GM21423 (cell line): ENCODE measurements around the gene SLC37A3.
"Not testable (repeated sequence)": the region's sequence is repeated elsewhere in the genome, so short reads cannot be mapped to it uniquely, and the experiment has no call there.

ENCODE experiments used
- ATAC-seq: cut with Tn5 transposase; IDR thresholded peaks from one replicate; pipeline ENCODE4 v1.9.1; 2021; ENCODE audit warnings: mild to moderate bottlenecking, moderate library complexity; ENCODE audit not compliant: unreplicated experiment

Gene SLC37A3

GRCh38 chr7:140315498-140316164, 82.7 kb downstream of the SLC37A3 start:
- no peak for ATAC-seq

GRCh38 chr7:140314573-140315480, 83.5 kb downstream of the SLC37A3 start:
- ATAC-seq, result no peak

DNA sequence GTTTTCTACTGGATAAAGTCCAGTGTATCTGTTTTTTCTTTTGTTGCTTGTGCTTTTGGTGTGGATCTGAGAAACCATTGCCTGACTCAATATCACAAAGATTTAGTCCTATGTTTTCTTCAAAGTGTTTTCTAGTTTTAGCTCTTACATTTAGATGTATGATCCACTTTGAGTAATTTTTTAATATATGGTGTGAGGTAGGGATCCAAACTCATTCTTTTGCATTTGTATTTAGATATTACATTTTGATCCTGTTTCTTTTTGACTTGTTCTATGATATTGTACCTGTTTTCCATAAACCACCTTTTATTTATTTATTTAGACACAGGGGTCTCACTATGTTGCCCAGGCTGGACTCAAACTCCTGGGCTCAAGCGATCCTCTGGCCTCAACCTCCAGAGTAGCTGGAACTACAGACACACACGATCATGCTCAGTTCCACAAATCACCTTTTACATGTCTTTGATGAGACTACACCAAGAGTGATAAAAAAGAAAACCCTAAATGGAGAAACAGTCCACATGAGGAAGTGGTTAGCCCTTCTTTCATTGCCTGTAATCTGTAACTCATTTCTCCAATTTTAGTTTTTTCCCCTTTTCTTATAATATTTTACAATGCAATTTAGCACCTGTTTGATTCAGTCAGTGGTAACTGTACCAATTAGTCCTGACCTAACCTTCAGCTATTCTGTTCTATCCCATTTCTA, 86.0 kb downstream of the SLC37A3 start:
- ATAC-seq, result no peak

GRCh38 chr7:140311128-140311527, 87.2 kb downstream of the SLC37A3 start:
- not testable (repeated sequence) for ATAC-seq

DNA sequence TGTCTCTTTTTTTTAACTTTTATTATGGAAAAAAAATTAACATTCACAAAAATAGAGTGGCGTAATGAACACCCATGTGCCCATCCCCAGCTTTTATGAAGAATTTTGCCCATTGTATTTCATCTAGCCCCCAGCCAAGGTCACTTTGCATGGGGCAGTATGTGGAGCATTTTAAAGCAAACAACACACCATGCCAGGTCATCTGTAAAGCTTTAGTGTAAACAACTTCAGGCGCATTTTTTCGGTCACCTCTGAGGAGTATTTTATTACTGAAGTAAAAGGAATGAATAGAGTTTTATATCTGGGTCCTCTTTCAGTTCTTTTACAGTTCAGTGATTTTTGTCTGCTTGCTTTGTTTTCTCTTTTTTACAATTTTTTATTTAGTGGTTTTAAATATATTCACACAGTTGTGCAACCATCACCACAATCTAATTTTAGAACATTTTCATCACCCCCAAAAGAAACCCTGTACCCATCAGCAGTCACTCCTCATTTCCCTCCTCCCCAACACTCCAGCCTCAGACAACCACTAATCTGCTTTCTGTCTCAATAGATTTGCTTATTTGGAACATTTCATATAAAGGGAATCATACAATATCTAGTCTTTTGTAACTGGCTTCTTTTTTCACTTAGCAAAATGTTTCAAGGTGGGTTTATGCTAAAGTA, 87.9 kb downstream of the SLC37A3 start:
- no peak for ATAC-seq

- ATAC-seq, result no peak
Observed at GRCh38 chr7:140308060-140308459, 90.3 kb downstream of the SLC37A3 start.

DNA sequence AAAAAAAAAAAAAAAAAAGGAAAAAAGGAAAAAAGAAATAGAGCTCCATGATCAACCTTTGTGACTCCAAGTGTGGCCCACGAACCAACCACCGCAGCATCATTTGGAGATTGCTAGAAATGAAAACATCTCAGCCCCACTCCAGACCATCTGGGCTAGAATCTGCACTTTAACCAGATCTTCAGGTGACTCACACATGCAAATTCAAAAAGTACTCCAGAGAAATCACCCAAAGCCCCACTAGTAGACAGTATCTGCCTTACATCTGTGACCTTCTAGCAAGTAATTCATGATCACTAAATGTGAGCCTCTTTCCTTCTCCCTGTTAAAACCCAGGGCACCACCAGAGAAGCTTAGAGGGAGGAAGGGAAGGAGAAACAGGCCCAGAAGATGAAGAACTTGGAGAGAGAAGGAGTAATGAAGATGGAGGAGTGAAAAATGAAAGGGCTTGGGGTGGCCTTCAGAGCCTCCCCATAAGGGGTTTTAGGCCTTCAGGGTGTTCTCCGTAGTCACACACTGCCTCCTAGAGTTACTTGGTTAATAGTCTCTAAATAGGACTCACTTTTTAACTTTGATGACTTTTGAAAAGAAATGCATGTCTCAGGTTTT, 94.0 kb downstream of the SLC37A3 start:
- peak; percentile 55 for ATAC-seq

DNA sequence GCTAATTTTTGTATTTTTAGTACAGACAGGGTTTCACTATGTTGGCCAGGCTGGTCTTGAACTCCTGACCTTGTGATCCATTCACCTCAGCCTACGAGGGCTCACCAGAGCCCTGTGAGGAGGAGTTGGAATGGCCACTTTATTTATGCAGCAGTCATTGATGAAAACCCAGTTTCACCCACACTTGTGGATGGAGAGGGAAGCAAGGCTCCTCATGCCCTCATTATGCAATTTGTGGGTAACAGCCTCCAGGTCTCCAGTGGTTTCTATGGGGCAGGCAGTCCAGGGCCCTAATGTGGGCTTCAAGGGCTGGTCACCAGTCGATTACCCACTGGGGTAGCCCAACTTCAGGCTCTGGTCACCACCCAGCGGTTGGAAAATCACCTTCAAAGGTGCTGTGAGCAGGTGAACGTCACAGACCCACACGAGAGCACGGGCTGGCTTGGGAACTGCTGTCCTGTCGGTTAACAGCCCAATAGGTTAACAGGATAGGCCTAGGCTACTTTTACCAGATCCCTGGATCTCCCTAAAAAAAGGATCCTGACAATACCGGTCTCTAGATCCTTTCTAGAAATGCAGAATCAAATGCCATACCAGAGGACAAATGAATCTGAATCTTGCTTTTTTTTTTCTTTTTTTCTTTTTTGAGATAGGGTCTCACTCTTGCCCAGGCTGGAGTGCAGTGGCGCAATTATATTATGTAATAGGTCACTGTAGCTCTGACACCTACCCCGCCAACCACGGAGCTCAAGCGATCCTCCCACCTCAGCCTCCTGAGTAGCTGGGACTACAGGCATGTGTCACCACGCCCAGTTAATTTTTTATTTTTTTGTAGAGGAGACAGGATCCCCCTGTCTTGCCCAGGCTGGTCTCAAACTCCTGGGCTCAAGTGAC, 97.8 kb downstream of the SLC37A3 start:
- ATAC-seq, result no peak

- ATAC-seq, result no peak
Observed at GRCh38 chr7:140298213-140298612, 100.1 kb downstream of the SLC37A3 start.

DNA sequence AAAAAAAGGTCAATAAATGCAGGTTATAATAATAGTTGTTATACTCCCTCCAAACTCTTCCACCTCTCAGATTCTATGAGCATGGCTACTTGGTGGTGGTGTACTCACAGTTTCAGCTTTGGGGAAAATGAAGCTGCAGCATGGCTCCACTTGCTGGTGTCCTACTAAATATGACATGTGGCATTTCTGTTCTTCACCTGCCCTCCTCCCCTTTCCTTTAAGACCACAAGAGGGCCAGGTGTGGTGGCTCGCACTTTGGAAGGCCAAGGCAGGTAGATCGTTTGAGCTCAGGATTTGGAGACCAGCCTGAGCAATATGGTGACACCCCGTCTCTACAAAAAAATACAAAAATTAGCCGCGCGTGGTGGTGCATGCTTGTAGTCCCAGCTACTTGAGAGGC, 101.1 kb downstream of the SLC37A3 start:
- ATAC-seq, result no peak

DNA sequence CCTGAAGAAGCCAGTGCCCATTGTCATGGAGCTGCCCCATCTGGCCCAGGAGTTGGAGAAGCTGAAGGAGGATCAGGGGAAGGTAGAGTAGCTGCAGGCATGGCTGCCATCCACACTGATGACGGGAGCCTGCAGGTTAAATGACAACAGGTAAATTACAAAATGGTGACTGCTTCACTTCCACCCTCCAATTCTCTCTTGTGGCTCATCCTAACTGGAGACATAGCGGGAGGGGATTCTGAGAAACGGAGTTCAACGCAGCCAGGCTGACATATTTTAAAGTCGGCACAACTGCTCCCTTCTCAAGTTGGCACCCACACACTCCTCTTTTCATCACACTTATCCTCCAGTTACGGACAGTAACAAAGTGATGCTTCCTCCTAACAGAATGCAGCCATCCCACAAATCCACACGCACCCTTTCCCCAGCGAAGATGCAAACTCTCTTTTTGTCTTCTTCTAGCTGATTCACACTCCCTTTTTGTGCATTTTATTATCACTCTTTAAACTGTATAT, 103.0 kb downstream of the SLC37A3 start:
- no peak for ATAC-seq

GRCh38 chr7:140294454-140294853, 103.9 kb downstream of the SLC37A3 start:
- ATAC-seq, result no peak

- no peak for ATAC-seq
Observed at GRCh38 chr7:140292438-140292837, 105.9 kb downstream of the SLC37A3 start.

DNA sequence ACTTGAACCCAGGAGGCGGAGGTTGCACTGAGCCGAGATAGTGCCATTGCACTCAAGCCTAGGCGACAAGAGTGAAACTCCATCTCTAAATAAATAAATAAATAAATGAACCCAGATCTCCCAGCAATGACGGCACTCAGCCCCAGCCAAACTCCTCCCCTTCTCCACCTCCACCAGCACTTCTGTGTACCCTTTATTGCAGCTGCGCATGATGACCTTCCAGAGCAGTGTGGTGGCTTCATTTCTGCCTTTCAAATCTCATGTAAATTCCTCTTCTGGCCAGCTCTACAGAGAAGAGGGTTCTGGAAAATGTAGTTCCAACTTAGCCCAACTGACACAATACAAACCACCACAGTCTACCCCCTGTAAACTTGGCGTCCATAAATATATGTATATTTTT, 108.5 kb downstream of the SLC37A3 start:
- ATAC-seq, result no peak

- no peak for ATAC-seq
Observed at GRCh38 chr7:140287988-140288387, 110.3 kb downstream of the SLC37A3 start.

DNA sequence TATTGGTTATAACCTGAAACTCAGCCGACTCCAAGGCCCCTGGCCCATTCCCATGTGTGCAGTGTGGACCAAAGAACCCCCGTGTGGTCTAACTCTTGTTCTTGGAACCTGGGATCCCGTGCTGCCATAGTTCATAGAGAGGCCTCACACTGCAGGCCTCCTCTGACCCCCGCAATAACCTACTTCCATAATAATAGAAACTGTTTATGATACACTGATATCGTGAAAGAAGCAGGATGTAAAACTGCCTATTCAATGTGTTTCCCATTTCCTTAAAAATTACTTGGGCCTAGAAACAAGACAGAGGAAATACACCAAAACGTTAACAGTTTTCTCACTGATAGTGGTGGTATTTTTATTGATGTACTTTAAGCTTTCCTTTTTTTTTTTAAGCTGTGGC, 112.4 kb downstream of the SLC37A3 start:
- no peak for ATAC-seq

GRCh38 chr7:140284062-140284461, 114.3 kb downstream of the SLC37A3 start:
- ATAC-seq, result no peak
